Neuronal stem cell (in vitro differentiated cells): ENCODE results near the gene LAMA2.

Experiments
- DNase-seq: peaks from one replicate; pipeline ENCODE4 v3.0.0-alpha.2; 2013; ENCODE audit warnings: low spot score
- H2AFZ ChIP-seq: one replicate; pipeline ENCODE4 v1.6.1; 2013; ENCODE audit warnings: mild to moderate bottlenecking, low read length, inconsistent platforms
- H2AK5ac ChIP-seq: 2 replicates; pipeline ENCODE4 v1.6.1; 2013; ENCODE audit warnings: low read depth, mild to moderate bottlenecking, inconsistent platforms, low read length, moderate library complexity, mixed read lengths
- H2BK120ac ChIP-seq: 2 replicates; pipeline ENCODE4 v1.6.1; 2013; ENCODE audit warnings: low read depth, mild to moderate bottlenecking, inconsistent platforms, low read length, moderate library complexity, mixed read lengths
- H2BK12ac ChIP-seq: one replicate; pipeline ENCODE4 v1.6.1; 2013; ENCODE audit warnings: low read length, inconsistent platforms
- H2BK15ac ChIP-seq: 2 replicates; pipeline ENCODE4 v1.6.1; 2013; ENCODE audit warnings: mild to moderate bottlenecking, low read length, inconsistent platforms, mixed read lengths
- H2BK5ac ChIP-seq: one replicate; pipeline ENCODE4 v1.6.1; 2013; ENCODE audit warnings: inconsistent platforms, mild to moderate bottlenecking, low read length, moderate library complexity
- H3K14ac ChIP-seq: one replicate; pipeline ENCODE4 v1.6.1; 2013; ENCODE audit warnings: low read length, inconsistent platforms
- H3K18ac ChIP-seq: 2 replicates; pipeline ENCODE4 v1.6.1; 2013; ENCODE audit warnings: low read length, inconsistent platforms
- H3K23ac ChIP-seq: 2 replicates; pipeline ENCODE4 v1.6.1; 2013; ENCODE audit warnings: low read depth, mild to moderate bottlenecking, mixed read lengths, low read length, inconsistent platforms; ENCODE audit not compliant: poor library complexity
- H3K27ac ChIP-seq: replicated peaks from 3 replicates; pipeline ENCODE4 v1.5.1; 2013; ENCODE audit warnings: low read length, inconsistent platforms
- H3K27me3 ChIP-seq, 3 experiments: 2 replicates each; pipeline ENCODE4 v1.6.1; 2013; ENCODE audit warnings: low read length in 3 of 3, mild to moderate bottlenecking in 2 of 3, inconsistent platforms in 1 of 3, low read depth in 1 of 3, mixed read lengths in 1 of 3, moderate library complexity in 1 of 3; ENCODE audit not compliant: control insufficient read depth in 3 of 3, insufficient read depth in 3 of 3
- H3K36me3 ChIP-seq, 2 donors: replicated peaks in 1 of 2; 2 replicates each; pipeline ENCODE4 v1.6.1; 2013; ENCODE audit warnings: low read length in 2 of 2; ENCODE audit not compliant: control insufficient read depth in 2 of 2, insufficient read depth in 2 of 2
- H3K4ac ChIP-seq: 2 replicates; pipeline ENCODE4 v1.6.1; 2013; ENCODE audit warnings: inconsistent platforms, mild to moderate bottlenecking, low read length, moderate library complexity
- H3K4me1 ChIP-seq, 2 donors: 1 replicate in 1 of 2; 2 replicates in 1 of 2; pipeline ENCODE4 v1.6.1; 2013; ENCODE audit warnings: low read length in 2 of 2, low read depth in 1 of 2; ENCODE audit not compliant: control insufficient read depth in 2 of 2, insufficient read depth in 1 of 2
- H3K4me2 ChIP-seq: one replicate; pipeline ENCODE4 v1.6.1; 2013; ENCODE audit warnings: mild to moderate bottlenecking, low read length, inconsistent platforms; ENCODE audit not compliant: insufficient read depth, poor library complexity, severe bottlenecking
- H3K4me3 ChIP-seq, 2 donors: 2 replicates each; pipeline ENCODE4 v1.5.1; 2013; ENCODE audit warnings: low read length in 2 of 2, mild to moderate bottlenecking in 2 of 2, inconsistent platforms in 1 of 2, moderate library complexity in 1 of 2
- H3K79me1 ChIP-seq: one replicate; pipeline ENCODE4 v1.6.1; 2013; ENCODE audit warnings: low read depth, mild to moderate bottlenecking, inconsistent platforms, low read length, moderate library complexity
- H3K9ac ChIP-seq: one replicate; pipeline ENCODE4 v1.6.1; 2013; ENCODE audit warnings: mild to moderate bottlenecking, low read depth, low read length, inconsistent platforms; ENCODE audit not compliant: poor library complexity
- H3K9me3 ChIP-seq, 2 donors: replicated peaks in 1 of 2; 2 replicates each; pipeline versions ENCODE3 to v1.6.1; 2013; ENCODE audit warnings: low read length in 2 of 2, mild to moderate bottlenecking in 2 of 2, inconsistent platforms in 1 of 2, low read depth in 1 of 2, mixed read lengths in 1 of 2, moderate library complexity in 1 of 2; ENCODE audit not compliant: control insufficient read depth in 2 of 2, insufficient read depth in 1 of 2
- H4K8ac ChIP-seq: one replicate; pipeline ENCODE4 v1.6.1; 2013; ENCODE audit warnings: low read depth, mild to moderate bottlenecking, inconsistent platforms, low read length, moderate library complexity
- H4K91ac ChIP-seq: one replicate; pipeline ENCODE4 v1.6.1; 2013; ENCODE audit warnings: low read length, low read depth, mild to moderate bottlenecking, inconsistent platforms; ENCODE audit not compliant: poor library complexity
- WGBS, 2 donors: extraction: QIAGEN DNeasy Blood & Tissue Kit; methylation state at CpG; one replicate each; pipeline ENCODE4 v1.1.7; 2013; ENCODE audit warnings: missing lambda C conversion rate in 2 of 2, mixed read lengths in 1 of 2; ENCODE audit not compliant: insufficient read length in 2 of 2, insufficient replicate concordance in 1 of 2; ENCODE audit errors: extremely low coverage in 2 of 2; 5-methylcytosine and 5-hydroxymethylcytosine counted together

LAMA2 gene

GRCh38 chr6:129344379-129344778 lies 461.4 kb downstream of the LAMA2 start:
- no peak overlapping the region for H2AFZ ChIP-seq
- no peak overlapping the region for H3K18ac ChIP-seq
- no peaks in the 10 kb centered on the region for H3K9me3 ChIP-seq
- no peak overlapping the region for H4K8ac ChIP-seq
- no peak overlapping the region for H3K4ac ChIP-seq
- H2AK5ac ChIP-seq: no peak overlapping the region
- H3K4me1 ChIP-seq: peaks cover 0 to 6% of the 10 kb centered on the region in 2 donors
- no peak overlapping the region for H3K27ac ChIP-seq
- no peak overlapping the region for H3K4me2 ChIP-seq
- no peaks in the 10 kb centered on the region for H3K79me1 ChIP-seq
- no peak overlapping the region for H3K9ac ChIP-seq
- H3K36me3 ChIP-seq: no peaks in the 10 kb centered on the region
- H2BK15ac ChIP-seq: no peak overlapping the region
- H2BK5ac ChIP-seq: no peak overlapping the region
- no peak overlapping the region for H3K14ac ChIP-seq
- H2BK12ac ChIP-seq: no peak overlapping the region
- no peak for DNase-seq
- no peak overlapping the region for H3K4me3 ChIP-seq
- H3K23ac ChIP-seq: no peak overlapping the region
- no peak overlapping the region for H2BK120ac ChIP-seq
- WGBS, 2 donors: no CpG with 5 or more reads among the region's 3 CpGs
- no peak overlapping the region for H4K91ac ChIP-seq
- H3K27me3 ChIP-seq: no peaks in the 10 kb centered on the region

DNA sequence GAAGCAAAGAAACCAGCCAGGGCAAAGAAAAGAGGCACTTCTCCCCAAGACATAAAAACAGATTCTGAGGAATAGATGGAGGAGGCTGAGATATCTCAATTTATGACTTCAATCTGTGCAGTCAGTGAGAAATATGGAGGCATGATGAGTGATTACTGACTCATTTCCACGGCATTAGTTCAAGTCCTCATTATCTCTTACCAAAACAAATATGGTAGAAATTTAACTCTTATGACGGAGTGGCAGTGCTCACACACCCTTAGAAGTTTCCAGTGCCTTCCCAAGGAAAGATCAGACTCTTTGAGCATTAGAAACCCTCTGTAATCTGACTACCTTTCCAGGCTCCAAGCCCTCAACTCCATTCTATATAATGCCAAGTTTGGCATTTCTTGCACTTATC lies 463.0 kb downstream of the LAMA2 start:
- no peak overlapping the region for H3K4ac ChIP-seq
- H4K8ac ChIP-seq: no peak overlapping the region
- H2AK5ac ChIP-seq: no peak overlapping the region
- DNase-seq: no peak
- H2BK12ac ChIP-seq: no peak overlapping the region
- H2BK15ac ChIP-seq: no peak overlapping the region
- no peaks in the 10 kb centered on the region for H3K27me3 ChIP-seq
- no peak overlapping the region for H3K23ac ChIP-seq
- H3K9me3 ChIP-seq: no peaks in the 10 kb centered on the region
- no peak overlapping the region for H3K9ac ChIP-seq
- WGBS, 2 donors: no CpG with 5 or more reads among the region's 2 CpGs
- no peaks in the 10 kb centered on the region for H3K79me1 ChIP-seq
- H3K4me2 ChIP-seq: no peak overlapping the region
- no peak overlapping the region for H3K27ac ChIP-seq
- no peak overlapping the region for H3K4me3 ChIP-seq
- no peak overlapping the region for H2BK5ac ChIP-seq
- no peak overlapping the region for H4K91ac ChIP-seq
- H2BK120ac ChIP-seq: no peak overlapping the region
- H3K14ac ChIP-seq: no peak overlapping the region
- no peak overlapping the region for H3K18ac ChIP-seq
- H3K4me1 ChIP-seq: peaks cover 0 to 6% of the 10 kb centered on the region in 2 donors
- no peak overlapping the region for H2AFZ ChIP-seq
- no peaks in the 10 kb centered on the region for H3K36me3 ChIP-seq

- H3K36me3 ChIP-seq: no peaks in the 10 kb centered on the region
- no peak overlapping the region for H3K18ac ChIP-seq
- H2BK5ac ChIP-seq: no peak overlapping the region
- H3K79me1 ChIP-seq: no peaks in the 10 kb centered on the region
- no peak overlapping the region for H2BK15ac ChIP-seq
- no peak overlapping the region for H3K23ac ChIP-seq
- H3K4me1 ChIP-seq: peaks cover 0 to 6% of the 10 kb centered on the region in 2 donors
- no peak overlapping the region for H4K91ac ChIP-seq
- no peak for DNase-seq
- no peak overlapping the region for H3K4me3 ChIP-seq
- no peaks in the 10 kb centered on the region for H3K9me3 ChIP-seq
- H3K9ac ChIP-seq: no peak overlapping the region
- H4K8ac ChIP-seq: no peak overlapping the region
- no peak overlapping the region for H2AK5ac ChIP-seq
- H3K27me3 ChIP-seq: no peaks in the 10 kb centered on the region
- no CpG with 5 or more reads among the region's 2 CpGs for WGBS, 2 donors
- H2AFZ ChIP-seq: peak overlapping the region; percentile 43
- no peak overlapping the region for H2BK12ac ChIP-seq
- H3K27ac ChIP-seq: no peak overlapping the region
- H3K14ac ChIP-seq: no peak overlapping the region
- no peak overlapping the region for H3K4me2 ChIP-seq
- H3K4ac ChIP-seq: no peak overlapping the region
- no peak overlapping the region for H2BK120ac ChIP-seq
These were observed 464.0 kb downstream of the LAMA2 start for GRCh38 chr6:129346964-129347363.

GRCh38 chr6:129350278-129350677 lies 467.3 kb downstream of the LAMA2 start:
- Histone ChIP-seq H3K4me1 (peaks cover 0 to 2% of the 10 kb centered on the region in 2 donors), H2BK120ac (no peak overlapping the region), H2BK15ac (no peak overlapping the region), H3K4me3 (no peak overlapping the region), H4K8ac (no peak overlapping the region), H3K36me3 (no peaks in the 10 kb centered on the region), H2AK5ac (no peak overlapping the region), H3K9me3 (no peaks in the 10 kb centered on the region), H2BK5ac (no peak overlapping the region), H3K79me1 (peaks cover 2% of the 10 kb centered on the region), H3K27me3 (no peaks in the 10 kb centered on the region), H3K9ac (no peak overlapping the region), H2BK12ac (no peak overlapping the region), H3K4ac (no peak overlapping the region), H2AFZ (peak overlapping the region; percentile 59), H3K18ac (no peak overlapping the region), H4K91ac (no peak overlapping the region), H3K27ac (no peak overlapping the region), H3K23ac (no peak overlapping the region), H3K14ac (no peak overlapping the region), H3K4me2 (no peak overlapping the region)
- no peak for DNase-seq
- no CpG with 5 or more reads among the region's 2 CpGs for WGBS, 2 donors
